HG03066 (cell line): ENCODE results near the gene SESN1.
A peak's percentile ranks its signal among the peaks of the same experiment; 100 is the strongest.

Experiments used
- ATAC-seq: cut with Tn5 transposase; IDR thresholded peaks from one replicate; pipeline ENCODE4 v1.9.1; 2021; ENCODE audit warnings: low read depth; ENCODE audit not compliant: unreplicated experiment

SESN1 gene

GRCh38 chr6:109033655-109034054 lies 61.0 kb downstream of the SESN1 start:
- no peak for ATAC-seq

DNA sequence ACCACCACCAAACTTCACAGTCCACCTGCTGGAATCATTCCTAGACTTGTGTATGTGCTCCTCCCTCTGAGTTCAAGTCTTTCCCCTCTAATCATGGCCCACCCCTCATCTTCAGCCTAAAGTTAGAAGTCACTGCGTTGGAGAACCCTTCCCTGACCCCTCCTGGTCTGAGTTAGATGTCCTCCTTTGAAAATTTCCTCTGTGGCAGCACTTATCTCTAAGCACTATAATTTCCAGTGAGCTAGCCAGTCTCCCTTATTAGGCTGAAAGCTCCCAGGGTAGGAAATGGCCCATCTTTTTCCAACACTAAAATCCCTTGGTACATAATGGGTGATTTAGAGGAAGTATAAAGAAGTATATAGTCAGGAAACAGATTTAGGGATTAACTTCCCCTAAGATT lies 63.2 kb downstream of the SESN1 start:
- ATAC-seq = no peak

DNA sequence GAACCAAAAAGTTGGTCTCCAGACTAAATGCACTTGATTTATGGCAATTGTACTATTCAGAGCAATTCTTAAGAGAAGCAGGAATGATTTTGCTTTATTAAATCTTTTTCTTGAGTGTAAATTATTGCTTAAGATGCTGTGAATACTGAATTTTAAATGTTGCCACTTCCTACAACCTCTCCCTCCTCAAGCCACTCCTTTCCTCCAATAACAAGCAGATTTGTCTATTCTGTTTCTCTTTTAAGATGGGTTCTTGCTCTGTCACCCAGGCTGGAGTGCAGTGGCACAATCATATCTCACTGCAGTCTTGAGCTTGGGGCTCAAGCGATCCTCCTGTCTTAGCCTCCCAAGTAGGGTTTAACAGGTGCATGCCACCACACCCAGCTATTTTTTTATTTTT lies 65.3 kb downstream of the SESN1 start:
- no peak for ATAC-seq

- no peak for ATAC-seq
These were observed 66.2 kb downstream of the SESN1 start for GRCh38 chr6:109028439-109028838.

GRCh38 chr6:109027964-109028363 lies 66.7 kb downstream of the SESN1 start:
- no peak for ATAC-seq

GRCh38 chr6:109025639-109026038 lies 69.0 kb downstream of the SESN1 start:
- no peak for ATAC-seq

DNA sequence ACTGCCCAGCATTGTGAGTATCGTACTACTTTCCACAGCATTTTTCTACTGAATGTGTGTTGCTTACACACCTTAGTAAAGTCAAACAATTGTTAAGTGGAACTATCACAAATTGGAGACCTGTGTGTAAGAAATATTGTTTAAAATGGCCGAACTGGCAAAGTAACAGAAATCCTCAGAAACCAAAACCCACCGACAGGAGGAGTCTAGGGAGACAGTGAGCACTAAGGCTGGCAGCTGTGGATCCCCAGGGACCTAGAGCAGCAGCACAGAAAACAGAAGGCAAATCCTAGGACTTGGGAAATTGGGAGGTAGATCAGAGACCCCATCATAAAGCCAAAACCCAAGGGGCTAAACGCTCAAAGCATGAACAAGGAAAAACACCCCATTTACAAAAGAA lies 69.9 kb downstream of the SESN1 start:
- ATAC-seq = no peak

DNA sequence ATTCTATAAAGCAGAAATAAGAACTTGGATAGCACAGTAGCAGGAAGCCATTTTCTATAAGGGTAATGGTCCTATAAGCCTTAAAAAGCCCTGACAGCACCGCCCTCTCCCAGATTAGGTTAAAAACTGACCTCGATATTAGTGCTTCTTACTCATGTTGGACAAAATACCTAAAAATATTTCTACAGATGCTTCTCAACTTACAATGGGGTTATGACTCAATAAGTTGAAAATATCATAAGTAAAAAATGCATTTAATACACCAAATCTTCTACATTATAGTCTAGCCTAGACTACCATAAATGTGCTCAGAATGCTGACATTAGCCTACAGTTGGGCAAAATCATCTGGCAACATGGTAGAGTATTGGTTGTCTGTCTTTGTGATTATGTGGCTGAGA lies 70.3 kb downstream of the SESN1 start:
- no peak for ATAC-seq

DNA sequence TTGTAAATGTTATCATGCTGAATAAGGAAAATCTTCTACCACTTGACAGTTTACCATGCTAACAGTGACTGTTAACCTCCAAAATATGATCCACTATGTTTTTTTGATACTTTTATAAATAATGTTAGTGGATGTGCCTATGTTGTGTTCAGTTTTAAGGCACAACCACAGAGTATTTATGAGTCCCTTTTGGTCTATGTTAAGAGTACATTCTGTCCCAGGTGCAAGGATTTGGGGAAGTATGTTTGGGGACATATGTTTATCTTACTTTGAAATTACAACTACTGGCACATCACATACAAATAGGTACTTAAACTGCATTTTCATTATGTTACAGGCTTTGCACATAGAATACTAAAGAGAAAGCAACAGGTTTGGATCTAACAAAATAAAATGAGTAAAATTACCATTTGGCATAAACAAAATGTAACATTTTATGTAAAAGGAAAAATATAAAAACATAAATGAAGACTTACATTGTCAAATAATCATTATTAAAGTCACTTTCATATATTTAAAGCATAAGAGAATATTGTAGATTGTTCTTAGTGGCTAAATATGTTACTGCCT lies 71.2 kb downstream of the SESN1 start:
- ATAC-seq = no peak

DNA sequence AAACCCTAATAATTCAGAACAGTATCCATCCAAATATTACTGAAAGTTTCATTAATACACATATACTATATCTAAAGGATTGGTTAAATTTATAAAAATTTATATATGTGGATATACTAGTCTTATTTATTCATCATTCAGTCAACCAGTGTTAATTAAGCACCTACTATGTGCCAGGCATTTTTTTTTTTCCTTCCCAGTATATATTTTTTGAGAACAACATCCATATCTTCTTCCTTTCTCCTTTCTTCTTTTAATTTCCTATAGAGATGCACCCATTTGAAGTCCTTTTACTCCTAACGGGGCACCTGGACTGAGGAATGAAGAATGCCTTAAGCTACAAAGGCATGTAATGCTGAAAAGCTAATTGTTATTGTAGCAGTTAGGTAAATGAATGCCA lies 72.8 kb downstream of the SESN1 start:
- ATAC-seq = no peak

DNA sequence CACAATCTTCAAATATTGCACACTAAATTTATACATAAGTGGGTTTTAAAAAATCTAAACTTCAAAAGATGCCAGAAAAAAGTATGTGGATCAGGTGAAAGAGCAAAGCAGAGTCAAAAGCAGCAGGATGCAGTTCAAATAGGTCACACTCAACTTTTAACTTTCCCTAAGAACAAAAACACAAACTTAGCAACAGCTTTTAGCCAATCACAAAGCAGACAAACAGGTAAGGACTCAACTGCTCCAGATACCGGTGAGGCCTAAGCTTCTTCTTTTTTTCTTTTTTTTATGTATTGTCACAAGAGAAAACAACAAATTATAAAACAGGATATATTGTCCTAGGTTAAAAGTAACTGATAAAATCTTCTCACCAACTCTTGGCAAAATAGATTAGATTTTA lies 74.7 kb downstream of the SESN1 start:
- ATAC-seq = no peak

- ATAC-seq = no peak
These were observed 79.5 kb downstream of the SESN1 start for GRCh38 chr6:109015176-109015575.

DNA sequence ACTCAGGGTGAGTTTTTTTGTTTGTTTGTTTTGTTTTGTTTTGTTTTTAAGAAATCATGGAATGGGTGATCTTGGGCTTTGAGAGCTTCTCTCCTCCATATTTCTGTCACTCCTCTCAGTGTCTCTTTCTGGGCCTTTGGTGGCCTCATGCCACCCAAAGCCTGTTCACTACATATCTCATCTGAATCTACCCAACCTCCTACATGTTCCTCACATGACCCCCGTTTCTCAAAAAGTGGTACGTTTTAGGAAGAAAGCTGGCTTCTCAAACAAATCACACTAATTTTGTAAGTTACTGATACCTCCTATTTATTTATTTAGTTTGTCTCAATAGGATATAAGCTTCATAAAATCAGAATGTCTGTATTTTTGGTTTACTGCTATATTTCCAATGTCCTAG lies 80.0 kb downstream of the SESN1 start:
- ATAC-seq = no peak

DNA sequence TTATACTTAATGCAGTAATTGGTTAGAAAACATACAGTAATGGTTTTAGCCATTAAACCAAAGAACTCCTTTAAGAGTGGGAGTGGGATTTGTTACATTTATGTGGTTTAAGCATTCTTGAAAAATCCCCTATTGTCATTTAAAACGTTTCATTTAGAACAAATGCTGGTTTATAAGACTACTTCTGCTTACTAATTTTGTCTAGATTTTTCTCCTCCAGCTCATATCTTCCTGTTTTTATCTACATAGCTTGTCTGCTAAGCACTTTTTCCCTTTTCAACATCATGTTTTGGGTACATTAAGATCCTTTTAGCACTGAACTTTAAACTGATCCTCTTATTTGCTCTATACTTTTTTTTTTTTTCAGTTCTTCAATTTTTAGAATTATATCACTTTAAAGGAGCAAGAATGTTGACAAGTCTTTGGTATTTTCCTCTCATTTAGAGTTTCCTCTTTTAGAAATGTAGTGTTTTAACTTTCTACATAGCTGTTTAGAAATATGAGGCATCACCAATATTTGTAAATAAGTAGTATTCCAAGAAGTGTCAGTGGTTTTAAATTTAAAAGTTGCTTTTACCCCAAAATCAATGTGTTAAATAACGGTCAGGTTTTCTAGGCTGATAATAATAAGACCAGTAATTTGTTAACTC lies 80.9 kb downstream of the SESN1 start:
- no peak for ATAC-seq

GRCh38 chr6:109010705-109011102 lies 83.9 kb downstream of the SESN1 start:
- no peak for ATAC-seq

GRCh38 chr6:109009962-109010704 lies 84.5 kb downstream of the SESN1 start:
- ATAC-seq = no peak

- ATAC-seq = peak; percentile 84
These were observed 85.2 kb downstream of the SESN1 start for GRCh38 chr6:109009236-109009961.

- peak; percentile 18 for ATAC-seq
These were observed 86.0 kb downstream of the SESN1 start for GRCh38 chr6:109008537-109009235.

GRCh38 chr6:109008054-109008453 lies 86.6 kb downstream of the SESN1 start:
- no peak for ATAC-seq

GRCh38 chr6:109007521-109007920 lies 87.1 kb downstream of the SESN1 start:
- ATAC-seq = no peak

DNA sequence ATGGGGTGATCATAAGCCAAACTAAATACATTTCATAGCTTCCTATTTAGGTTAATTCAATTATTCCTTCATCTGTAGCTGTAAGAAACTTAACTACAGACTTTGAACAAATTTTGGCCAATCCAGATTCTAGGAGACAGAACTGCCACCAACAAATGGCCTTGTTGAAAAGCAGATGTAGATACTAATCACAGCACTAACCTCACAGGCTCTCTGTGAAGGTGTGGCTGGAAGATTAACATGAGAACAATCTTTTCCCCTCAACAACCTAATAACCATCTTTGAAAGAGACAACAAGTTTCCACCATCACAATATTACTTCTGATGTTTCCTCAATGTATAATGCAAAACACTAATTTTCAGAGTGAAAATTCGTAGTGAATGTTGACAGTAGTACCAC lies 87.8 kb downstream of the SESN1 start:
- no peak for ATAC-seq
